ENCODE data around the gene BDNF. TPM values are rescaled to one million over a fixed set of nuclear protein-coding genes. Genes with fewer than 3 reads are reported as not detected.
A peak's percentile ranks its signal among the peaks of the same experiment; 100 is the strongest.

The BDNF gene
- total RNA-seq, 1 experiment from 2014 or later, result 4.8 TPM

GRCh38 chr11:27646051-27646818 lies 54.0 kb downstream of the BDNF start (continued):
- TF ChIP-seq ZNF425 (CRISPR knock-in tag; conservative IDR thresholded peaks at IDR 0.05), result no peak

DNA sequence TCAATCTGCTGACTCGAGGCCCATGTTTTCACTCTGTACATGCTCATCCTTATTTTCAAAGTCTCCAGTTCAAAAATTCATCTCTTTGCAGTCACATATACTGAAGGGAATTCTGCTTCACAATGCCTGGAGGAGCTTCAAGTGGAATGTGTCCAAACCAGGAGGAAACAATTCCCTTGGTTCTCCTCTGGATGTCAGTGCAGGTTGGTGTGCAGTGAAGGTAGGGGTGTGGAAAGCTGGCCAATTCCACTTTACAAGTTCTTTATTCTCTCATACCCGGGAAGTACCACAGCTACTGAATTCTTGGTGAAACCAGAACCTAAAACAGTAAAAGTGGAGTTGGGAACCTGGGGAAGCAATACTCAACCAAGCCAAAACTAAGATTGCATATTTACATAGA lies 57.3 kb downstream of the BDNF start:
- Mint-ChIP-seq H3K36me3 (peaks cover 3% of the 10 kb centered on the region; the same call in 1 of the 2 replicates), H3K9me3 (peaks cover 1% of the 10 kb centered on the region), H3K4me1 (peaks cover 38% of the 10 kb centered on the region), H3K27ac (no peak overlapping the region), H3K27me3 (ENCODE audit: low read depth) (peaks cover 4% of the 10 kb centered on the region), H3K4me3 (no peak overlapping the region)
- TF ChIP-seq JUN (CRISPR knock-in tag; IDR thresholded peaks at IDR 0.05) (no peak), MXD4 (CRISPR knock-in tag; IDR thresholded peaks at IDR 0.05; ENCODE audit: borderline replicate concordance) (no peak), ZNF425 (CRISPR knock-in tag; conservative IDR thresholded peaks at IDR 0.05) (no peak), TEAD1 (CRISPR knock-in tag; IDR thresholded peaks at IDR 0.05) (no peak)
- ATAC-seq, result peak; percentile 46; the same call in 1 of the 2 replicates
- DNase-seq (ENCODE audit: low spot score), result no peak
- CTCF ChIA-PET, result interaction anchor here (1.0 to 2.0 kb wide), 8 partner anchors 23 to 77 kb away, joined by 3 to 33 read pairs (median 8); partner anchors contain the start of gene BDNF
- POLR2A ChIA-PET, result no interaction called here

- TF ChIP-seq JUN (CRISPR knock-in tag; IDR thresholded peaks at IDR 0.05), result no peak
- TF ChIP-seq, protein P1, sequence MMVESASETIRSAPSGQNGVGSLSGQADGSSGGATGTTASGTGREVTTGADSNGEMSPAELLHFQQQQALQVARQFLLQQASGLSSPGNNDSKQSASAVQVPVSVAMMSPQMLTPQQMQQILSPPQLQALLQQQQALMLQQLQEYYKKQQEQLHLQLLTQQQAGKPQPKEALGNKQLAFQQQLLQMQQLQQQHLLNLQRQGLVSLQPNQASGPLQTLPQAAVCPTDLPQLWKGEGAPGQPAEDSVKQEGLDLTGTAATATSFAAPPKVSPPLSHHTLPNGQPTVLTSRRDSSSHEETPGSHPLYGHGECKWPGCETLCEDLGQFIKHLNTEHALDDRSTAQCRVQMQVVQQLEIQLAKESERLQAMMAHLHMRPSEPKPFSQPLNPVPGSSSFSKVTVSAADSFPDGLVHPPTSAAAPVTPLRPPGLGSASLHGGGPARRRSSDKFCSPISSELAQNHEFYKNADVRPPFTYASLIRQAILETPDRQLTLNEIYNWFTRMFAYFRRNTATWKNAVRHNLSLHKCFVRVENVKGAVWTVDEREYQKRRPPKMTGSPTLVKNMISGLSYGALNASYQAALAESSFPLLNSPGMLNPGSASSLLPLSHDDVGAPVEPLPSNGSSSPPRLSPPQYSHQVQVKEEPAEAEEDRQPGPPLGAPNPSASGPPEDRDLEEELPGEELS (CRISPR knock-in tag; IDR thresholded peaks at IDR 0.05), result no peak
- TF ChIP-seq TEAD4 (CRISPR knock-in tag; IDR thresholded peaks at IDR 0.05), result no peak
- TF ChIP-seq CBFB (CRISPR knock-in tag; IDR thresholded peaks at IDR 0.05; ENCODE audit: low read depth), result no peak
- TF ChIP-seq RELA (CRISPR knock-in tag; IDR thresholded peaks at IDR 0.05; ENCODE audit: borderline replicate concordance), result no peak
- TF ChIP-seq MXD4 (CRISPR knock-in tag; IDR thresholded peaks at IDR 0.05; ENCODE audit: borderline replicate concordance), result no peak
- CTCF ChIA-PET, result no interaction called here
- Mint-ChIP-seq H3K9me3 (peaks cover 13% of the 10 kb centered on the region), H3K27me3 (ENCODE audit: low read depth) (peaks cover 4% of the 10 kb centered on the region), H3K36me3 (peaks cover 15% of the 10 kb centered on the region), H3K4me3 (no peak overlapping the region), H3K4me1 (peaks cover 56% of the 10 kb centered on the region), H3K27ac (no peak overlapping the region)
- POLR2A ChIA-PET, result no interaction called here
- ATAC-seq (no peak), DNase-seq (ENCODE audit: low spot score) (no peak)
Measured at GRCh38 chr11:27640954-27641353, 59.3 kb downstream of the BDNF start.

DNA sequence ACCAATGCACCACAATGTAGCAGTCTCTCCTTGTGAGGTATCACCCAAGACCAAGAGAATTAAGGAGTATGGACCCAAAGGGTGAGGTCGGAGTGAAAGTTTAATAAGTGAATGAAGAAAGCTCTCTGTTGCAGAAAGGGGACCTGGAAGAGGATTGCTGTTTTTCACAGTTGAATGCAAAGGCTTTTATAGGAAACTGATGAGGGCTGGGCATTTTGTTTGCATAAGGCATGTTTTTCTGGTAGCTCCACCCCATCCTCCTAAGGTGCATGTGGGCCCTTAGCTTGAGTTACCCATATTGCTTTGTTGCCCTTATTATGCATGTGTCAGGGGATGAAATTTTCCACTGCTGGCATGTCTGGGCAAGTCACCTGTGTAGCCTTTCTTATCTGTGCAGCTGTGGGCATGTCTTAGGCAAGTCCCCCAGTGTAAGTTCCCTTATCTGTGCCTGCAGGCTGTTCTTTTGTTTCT lies 64.7 kb downstream of the BDNF start:
- peaks cover 49% of the 10 kb centered on the region for H3K4me1 Mint-ChIP-seq
- TF ChIP-seq JUN (CRISPR knock-in tag; IDR thresholded peaks at IDR 0.05) (no peak), TP53 (CRISPR knock-in tag; IDR thresholded peaks at IDR 0.05) (peak; percentile 99), CBFB (CRISPR knock-in tag; IDR thresholded peaks at IDR 0.05; ENCODE audit: low read depth) (no peak)
- ATAC-seq, result peak; percentile 77
- peaks cover 52% of the 10 kb centered on the region for H3K36me3 Mint-ChIP-seq
- H3K9me3 Mint-ChIP-seq, result peaks cover 13% of the 10 kb centered on the region
- no peak for DNase-seq (ENCODE audit: low spot score)
- ChIA-PET CTCF (interaction anchor here (1.0 to 3.4 kb wide), 6 partner anchors 36 to 82 kb away, joined by 3 to 19 read pairs (median 6); no protein-coding TSS in a partner anchor), POLR2A (interaction anchor here (0.9 to 1.8 kb wide), 4 partner anchors 21 to 84 kb away, joined by 3 to 7 read pairs (median 4); no protein-coding TSS in a partner anchor)
- H3K4me3 Mint-ChIP-seq, result peak overlapping the region; percentile 99
- H3K27me3 Mint-ChIP-seq (ENCODE audit: low read depth), result peaks cover 9% of the 10 kb centered on the region
- peak overlapping the region; percentile 99 for H3K27ac Mint-ChIP-seq
